ENCODE results near the gene KLK8. TPM values are rescaled to one million over a fixed set of nuclear protein-coding genes. Genes with fewer than 3 reads are reported as not detected.
"Not testable (repeated sequence)": the region's sequence is repeated elsewhere in the genome, so short reads cannot be mapped to it uniquely, and the experiment has no call there.

Gene KLK8
- total RNA-seq, 1 experiment from 2014 or later = not detected

GRCh38 chr19:51018745-51019543 lies 17.5 kb upstream of the KLK8 start:
- no peak for DNase-seq (ENCODE audit: low read depth)

- peak; percentile 20 for DNase-seq (ENCODE audit: low read depth)
Measured at GRCh38 chr19:51016798-51017683, 15.6 kb upstream of the KLK8 start.

GRCh38 chr19:51015691-51016267 lies 14.4 kb upstream of the KLK8 start:
- no peak for DNase-seq (ENCODE audit: low read depth)

- no peak for DNase-seq (ENCODE audit: low read depth)
Measured at GRCh38 chr19:51014242-51014641, 12.8 kb upstream of the KLK8 start.

GRCh38 chr19:51012661-51013190 lies 11.3 kb upstream of the KLK8 start:
- DNase-seq (ENCODE audit: low read depth) = no peak

- DNase-seq (ENCODE audit: low read depth) = no peak
Measured at GRCh38 chr19:51010066-51010795, 8.8 kb upstream of the KLK8 start.

- DNase-seq (ENCODE audit: low read depth) = no peak
Measured at GRCh38 chr19:51009061-51009891, 7.9 kb upstream of the KLK8 start.

GRCh38 chr19:51007488-51007887 lies 6.1 kb upstream of the KLK8 start:
- DNase-seq (ENCODE audit: low read depth) = no peak

- DNase-seq (ENCODE audit: low read depth) = no peak
Measured at GRCh38 chr19:51006406-51006805, 5.0 kb upstream of the KLK8 start.

- DNase-seq (ENCODE audit: low read depth) = no peak
Measured at GRCh38 chr19:51005248-51005647, 3.8 kb upstream of the KLK8 start.

- no peak for DNase-seq (ENCODE audit: low read depth)
Measured at GRCh38 chr19:51003316-51003715, 1.9 kb upstream of the KLK8 start.

- DNase-seq (ENCODE audit: low read depth) = peak; percentile 2
Measured at GRCh38 chr19:51002542-51003311, 1.3 kb upstream of the KLK8 start.

GRCh38 chr19:51002089-51002532 lies 707 bp upstream of the KLK8 start:
- DNase-seq (ENCODE audit: low read depth) = no peak

- no peak for DNase-seq (ENCODE audit: low read depth)
Measured at GRCh38 chr19:51000981-51001380, 423 bp downstream of the KLK8 start.

- no peak for DNase-seq (ENCODE audit: low read depth)
Measured at GRCh38 chr19:51000426-51000825, 978 bp downstream of the KLK8 start.

- DNase-seq (ENCODE audit: low read depth) = no peak
Measured at GRCh38 chr19:50998686-50999085, 2.7 kb downstream of the KLK8 start.

GRCh38 chr19:50998061-50998460 lies 3.3 kb downstream of the KLK8 start:
- DNase-seq (ENCODE audit: low read depth) = no peak

- DNase-seq (ENCODE audit: low read depth) = no peak
Measured at GRCh38 chr19:50994129-50994528, 7.3 kb downstream of the KLK8 start.

- no peak for DNase-seq (ENCODE audit: low read depth)
Measured at GRCh38 chr19:50992666-50993035, 8.8 kb downstream of the KLK8 start.

GRCh38 chr19:50984416-50984815 lies 17.0 kb downstream of the KLK8 start:
- not testable (repeated sequence) for DNase-seq (ENCODE audit: low read depth)

All from LHCN-M2 (cell line).